ENCODE results near the gene C6orf52. TPM values are rescaled to one million over a fixed set of nuclear protein-coding genes. Genes with fewer than 3 reads are reported as not detected.
"Not testable (repeated sequence)": the region's sequence is repeated elsewhere in the genome, so short reads cannot be mapped to it uniquely, and the experiment has no call there.

The C6orf52 gene
- total RNA-seq, 1 experiment from 2014 or later, result 4.6 TPM

GRCh38 chr6:10685092-10685915 lies 9.1 kb downstream of the C6orf52 start:
- no peak for DNase-seq
- H3K27me3 ChIP-seq (ENCODE audit: control insufficient read depth, insufficient read depth, low read length), result no peaks in the 10 kb centered on the region
- no peak overlapping the region for H3K4me3 ChIP-seq (ENCODE audit: insufficient read depth, low read depth, low read length)

GRCh38 chr6:10684618-10685017 lies 9.8 kb downstream of the C6orf52 start:
- Histone ChIP-seq H3K36me3 (replicated peaks; ENCODE audit: control insufficient read depth, insufficient read depth, low read length) (no peaks in the 10 kb centered on the region), H3K4me3 (ENCODE audit: insufficient read depth, low read depth, low read length) (no peak overlapping the region), H3K27me3 (ENCODE audit: control insufficient read depth, insufficient read depth, low read length) (no peaks in the 10 kb centered on the region)
- DNase-seq, result no peak

More at GRCh38 chr6:10685092-10685915, 9.1 kb downstream of the C6orf52 start:
- H3K36me3 ChIP-seq (replicated peaks; ENCODE audit: control insufficient read depth, insufficient read depth, low read length), result no peaks in the 10 kb centered on the region

DNA sequence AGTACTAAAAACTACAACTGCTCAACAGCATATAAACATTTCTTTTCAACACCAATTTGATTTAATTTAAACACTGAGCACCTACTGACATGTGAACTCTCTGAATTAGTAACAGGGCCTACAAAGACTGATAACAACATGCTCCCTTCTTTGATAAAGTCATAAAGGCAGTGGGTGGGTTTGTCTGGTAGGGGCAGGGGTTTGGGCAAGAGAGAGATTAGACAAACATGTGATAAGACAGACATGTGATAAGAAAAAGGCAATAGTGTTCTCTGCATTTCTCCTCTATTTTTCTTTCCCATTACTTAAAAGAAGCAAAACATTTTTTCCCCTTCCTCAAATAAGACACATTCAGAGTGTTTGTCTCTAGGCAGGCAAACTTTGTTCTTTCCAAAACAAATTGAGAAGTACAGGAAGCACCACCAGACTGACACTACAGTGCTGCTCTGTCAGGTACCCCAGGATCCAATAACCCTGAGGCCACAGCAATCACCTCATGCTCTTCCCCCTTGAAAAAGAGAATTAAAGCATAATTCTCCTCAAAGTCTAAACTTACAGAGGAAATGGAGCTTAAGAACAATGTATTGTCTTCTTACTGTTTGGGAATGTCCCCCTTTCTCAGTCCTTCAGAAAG lies 11.9 kb downstream of the C6orf52 start:
- Histone ChIP-seq H3K27me3 (ENCODE audit: control insufficient read depth, insufficient read depth, low read length) (no peaks in the 10 kb centered on the region), H3K36me3 (replicated peaks; ENCODE audit: control insufficient read depth, insufficient read depth, low read length) (no peaks in the 10 kb centered on the region), H3K4me3 (ENCODE audit: insufficient read depth, low read depth, low read length) (no peak overlapping the region)
- DNase-seq, result no peak

GRCh38 chr6:10681795-10682194 lies 12.6 kb downstream of the C6orf52 start:
- no peaks in the 10 kb centered on the region for H3K36me3 ChIP-seq (replicated peaks; ENCODE audit: control insufficient read depth, insufficient read depth, low read length)
- H3K4me3 ChIP-seq (ENCODE audit: insufficient read depth, low read depth, low read length), result no peak overlapping the region
- no peak for DNase-seq
- no peaks in the 10 kb centered on the region for H3K27me3 ChIP-seq (ENCODE audit: control insufficient read depth, insufficient read depth, low read length)

- Histone ChIP-seq H3K4me3 (ENCODE audit: insufficient read depth, low read depth, low read length) (no peak overlapping the region), H3K36me3 (replicated peaks; ENCODE audit: control insufficient read depth, insufficient read depth, low read length) (no peaks in the 10 kb centered on the region), H3K27me3 (ENCODE audit: control insufficient read depth, insufficient read depth, low read length) (no peaks in the 10 kb centered on the region)
- DNase-seq, result no peak
Measured at GRCh38 chr6:10678456-10678855, 16.0 kb downstream of the C6orf52 start.

- H3K4me3 ChIP-seq (ENCODE audit: insufficient read depth, low read depth, low read length), result no peak overlapping the region
- no peaks in the 10 kb centered on the region for H3K36me3 ChIP-seq (replicated peaks; ENCODE audit: control insufficient read depth, insufficient read depth, low read length)
- no peaks in the 10 kb centered on the region for H3K27me3 ChIP-seq (ENCODE audit: control insufficient read depth, insufficient read depth, low read length)
- DNase-seq, result no peak
Measured at GRCh38 chr6:10676403-10676802, 18.0 kb downstream of the C6orf52 start.

DNA sequence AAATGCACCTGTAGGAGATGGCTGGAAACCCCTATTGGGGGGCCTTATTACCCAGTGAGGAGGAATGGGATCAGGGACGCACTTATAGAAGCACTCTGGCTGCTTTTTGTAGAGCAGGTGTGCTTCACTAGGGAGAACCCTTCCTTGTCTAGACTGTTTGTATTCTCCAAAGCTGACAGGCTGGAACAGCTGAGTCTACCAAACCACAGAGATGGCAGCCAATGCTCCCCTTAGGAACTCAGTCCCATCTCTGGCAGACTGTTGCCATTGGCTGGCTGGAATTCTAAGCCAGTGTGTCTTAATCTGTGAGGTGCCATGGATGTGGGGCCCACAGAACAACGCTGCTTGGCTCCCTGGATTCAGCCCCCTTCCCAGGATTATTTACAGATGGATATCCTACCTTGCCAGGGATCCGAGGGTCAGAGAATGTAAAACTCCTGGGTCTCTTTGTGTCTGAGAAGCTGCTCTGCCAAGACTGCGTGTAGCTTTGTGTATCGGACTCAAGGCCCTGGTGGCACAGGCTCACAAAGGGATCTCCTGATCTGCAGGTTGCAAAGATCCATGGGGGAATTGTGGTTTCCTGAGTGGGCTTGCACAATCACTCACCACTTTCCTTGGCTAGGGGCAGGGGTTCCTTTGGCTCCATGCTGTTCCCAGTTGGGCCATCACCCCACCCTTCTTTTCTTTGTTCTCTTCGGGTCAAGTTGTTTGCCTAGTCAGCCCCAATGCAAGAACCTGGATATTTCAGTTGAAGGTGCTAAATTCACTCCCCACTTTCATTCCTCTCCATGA lies 26.1 kb downstream of the C6orf52 start:
- Histone ChIP-seq H3K4me3 (ENCODE audit: insufficient read depth, low read depth, low read length) (no peak overlapping the region), H3K27me3 (ENCODE audit: control insufficient read depth, insufficient read depth, low read length) (no peaks in the 10 kb centered on the region), H3K36me3 (replicated peaks; ENCODE audit: control insufficient read depth, insufficient read depth, low read length) (no peaks in the 10 kb centered on the region)

GRCh38 chr6:10665595-10665994 lies 28.8 kb downstream of the C6orf52 start:
- DNase-seq; H3K27me3 ChIP-seq (ENCODE audit: control insufficient read depth, insufficient read depth, low read length); H3K4me3 ChIP-seq (ENCODE audit: insufficient read depth, low read depth, low read length); H3K36me3 ChIP-seq (replicated peaks; ENCODE audit: control insufficient read depth, insufficient read depth, low read length): not testable (repeated sequence)

More for the DNA sequence above, 26.1 kb downstream of the C6orf52 start:
- no peak for DNase-seq

DNA sequence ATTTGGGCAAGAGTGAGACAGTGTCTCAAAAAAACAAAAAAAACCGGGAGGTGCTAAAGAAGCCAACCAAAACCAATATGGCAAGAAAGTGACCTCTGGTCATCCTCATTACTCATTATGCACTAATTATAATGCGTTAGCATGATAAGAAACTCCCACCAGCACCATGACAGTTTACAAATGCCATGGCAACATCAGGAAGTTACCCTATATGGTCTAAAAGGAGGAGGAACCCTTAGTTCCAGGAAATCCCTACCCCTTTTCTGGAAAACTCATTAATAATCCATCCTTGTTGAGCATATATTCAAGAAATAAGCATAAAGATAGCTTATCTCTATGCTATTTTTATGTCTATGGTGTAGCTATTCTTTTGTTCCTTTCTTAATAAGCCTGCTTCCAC lies 31.7 kb downstream of the C6orf52 start:
- no peaks in the 10 kb centered on the region; the same call in 1 of the 2 replicates for H3K36me3 ChIP-seq (replicated peaks; ENCODE audit: control insufficient read depth, insufficient read depth, low read length)
- H3K4me3 ChIP-seq (ENCODE audit: insufficient read depth, low read depth, low read length), result no peak overlapping the region
- no peaks in the 10 kb centered on the region; the same call in 1 of the 2 replicates for H3K27me3 ChIP-seq (ENCODE audit: control insufficient read depth, insufficient read depth, low read length)
- DNase-seq, result no peak

- no peak for DNase-seq
- Histone ChIP-seq H3K36me3 (replicated peaks; ENCODE audit: control insufficient read depth, insufficient read depth, low read length) (no peaks in the 10 kb centered on the region; the same call in 1 of the 2 replicates), H3K27me3 (ENCODE audit: control insufficient read depth, insufficient read depth, low read length) (no peaks in the 10 kb centered on the region; the same call in 1 of the 2 replicates), H3K4me3 (ENCODE audit: insufficient read depth, low read depth, low read length) (no peak overlapping the region)
Measured at GRCh38 chr6:10662207-10662606, 32.2 kb downstream of the C6orf52 start.

GRCh38 chr6:10660431-10661191 lies 33.8 kb downstream of the C6orf52 start:
- DNase-seq; H3K4me3 ChIP-seq (ENCODE audit: insufficient read depth, low read depth, low read length); H3K36me3 ChIP-seq (replicated peaks; ENCODE audit: control insufficient read depth, insufficient read depth, low read length); H3K27me3 ChIP-seq (ENCODE audit: control insufficient read depth, insufficient read depth, low read length): not testable (repeated sequence)

- H3K36me3 ChIP-seq (replicated peaks; ENCODE audit: control insufficient read depth, insufficient read depth, low read length), result no peaks in the 10 kb centered on the region; the same call in 1 of the 2 replicates
- no peaks in the 10 kb centered on the region; the same call in 1 of the 2 replicates for H3K27me3 ChIP-seq (ENCODE audit: control insufficient read depth, insufficient read depth, low read length)
- peak overlapping the region; percentile 47 for H3K4me3 ChIP-seq (ENCODE audit: insufficient read depth, low read depth, low read length)
- DNase-seq, result peak; percentile 36
Measured at GRCh38 chr6:10659699-10660348, 34.6 kb downstream of the C6orf52 start.

- Histone ChIP-seq H3K36me3 (replicated peaks; ENCODE audit: control insufficient read depth, insufficient read depth, low read length) (no peaks in the 10 kb centered on the region; the same call in 1 of the 2 replicates), H3K27me3 (ENCODE audit: control insufficient read depth, insufficient read depth, low read length) (no peaks in the 10 kb centered on the region; the same call in 1 of the 2 replicates), H3K4me3 (ENCODE audit: insufficient read depth, low read depth, low read length) (peak overlapping the region; percentile 47)
- no peak for DNase-seq
Measured at GRCh38 chr6:10658910-10659698, 35.3 kb downstream of the C6orf52 start.

All from H7 (cell line).